Peyer's patch (tissue), 4 donors: ENCODE results near the gene OPTC.

Experiments
- POLR2A ChIP-seq, 2 donors: fragments of 450-650 bp; IDR thresholded peaks; one replicate each; pipeline ENCODE4 v1.5.1; 2017; ENCODE audit warnings: antibody characterized with exemption in 2 of 2, mild to moderate bottlenecking in 2 of 2, moderate library complexity in 2 of 2
- TF ChIP-seq, protein P1 (sequence below), 6 experiments: fragments of 450-650 bp in 4 of 6; fragments of 200-600 bp in 2 of 6; sonication (generic) in 1 of 6; IDR thresholded peaks; one replicate each; pipeline ENCODE4 v1.5.1; 2017 to 2019; ENCODE audit warnings: antibody characterized with exemption in 6 of 6, mild to moderate bottlenecking in 3 of 6, moderate library complexity in 1 of 6

DNA sequence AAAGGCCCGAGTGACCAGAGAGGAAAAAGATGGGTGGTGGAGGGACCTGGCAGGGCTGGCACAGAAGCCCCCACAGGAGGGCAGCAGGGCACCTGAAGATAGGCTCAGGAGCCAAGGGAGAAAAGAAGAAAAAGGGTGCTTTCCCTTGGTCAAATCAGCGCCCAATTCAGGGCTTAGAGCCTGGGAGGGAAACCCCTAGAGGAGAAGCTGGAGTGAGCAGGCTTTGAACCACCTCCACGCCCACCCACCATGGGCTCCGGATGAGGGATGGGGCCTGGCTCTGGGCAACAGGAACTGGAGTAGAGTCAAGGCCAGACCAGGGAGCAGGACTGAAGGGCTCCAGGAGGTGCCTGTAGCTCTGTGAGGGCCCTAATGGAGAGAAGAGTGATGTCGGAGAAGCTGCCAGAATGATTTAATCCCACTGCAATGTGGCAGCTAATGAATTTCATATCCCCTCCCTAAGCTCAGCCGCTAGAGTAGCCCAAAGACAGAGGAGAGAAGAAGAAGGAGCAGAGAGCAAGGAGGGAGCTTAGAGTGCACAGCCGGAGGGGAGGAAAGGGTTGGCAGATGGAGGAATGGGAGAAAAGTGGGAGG, 30.4 kb upstream of the OPTC start:
- TF ChIP-seq, protein P1, sequence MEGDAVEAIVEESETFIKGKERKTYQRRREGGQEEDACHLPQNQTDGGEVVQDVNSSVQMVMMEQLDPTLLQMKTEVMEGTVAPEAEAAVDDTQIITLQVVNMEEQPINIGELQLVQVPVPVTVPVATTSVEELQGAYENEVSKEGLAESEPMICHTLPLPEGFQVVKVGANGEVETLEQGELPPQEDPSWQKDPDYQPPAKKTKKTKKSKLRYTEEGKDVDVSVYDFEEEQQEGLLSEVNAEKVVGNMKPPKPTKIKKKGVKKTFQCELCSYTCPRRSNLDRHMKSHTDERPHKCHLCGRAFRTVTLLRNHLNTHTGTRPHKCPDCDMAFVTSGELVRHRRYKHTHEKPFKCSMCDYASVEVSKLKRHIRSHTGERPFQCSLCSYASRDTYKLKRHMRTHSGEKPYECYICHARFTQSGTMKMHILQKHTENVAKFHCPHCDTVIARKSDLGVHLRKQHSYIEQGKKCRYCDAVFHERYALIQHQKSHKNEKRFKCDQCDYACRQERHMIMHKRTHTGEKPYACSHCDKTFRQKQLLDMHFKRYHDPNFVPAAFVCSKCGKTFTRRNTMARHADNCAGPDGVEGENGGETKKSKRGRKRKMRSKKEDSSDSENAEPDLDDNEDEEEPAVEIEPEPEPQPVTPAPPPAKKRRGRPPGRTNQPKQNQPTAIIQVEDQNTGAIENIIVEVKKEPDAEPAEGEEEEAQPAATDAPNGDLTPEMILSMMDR (IDR thresholded peaks at IDR 0.05), result peak in 2 of 6 experiments; percentile 16 to 29
- no peak for TF ChIP-seq POLR2A (IDR thresholded peaks at IDR 0.05)
